ENCODE results near the gene TRIM28. TPM values are rescaled to one million over a fixed set of nuclear protein-coding genes. Genes with fewer than 3 reads are reported as not detected.
"Not testable (repeated sequence)": the region's sequence is repeated elsewhere in the genome, so short reads cannot be mapped to it uniquely, and the experiment has no call there.

The TRIM28 gene
- total RNA-seq, 1 donor from 2014 or later: 251 TPM

- peak; percentile 97 for DNase-seq
These were observed 24.3 kb upstream of the TRIM28 start, which contains the start of gene ZBTB45 for GRCh38 chr19:58519355-58520256. Gene ZBTB45, minus strand, starts transcription at chr19:58519810. Its CDS starts 2,137 bp downstream, at chr19:58517673.

GRCh38 chr19:58520257-58520599 lies 23.6 kb upstream of the TRIM28 start:
- no peak for DNase-seq

GRCh38 chr19:58521651-58522050 lies 22.2 kb upstream of the TRIM28 start:
- DNase-seq: no peak

GRCh38 chr19:58522709-58523108 lies 21.2 kb upstream of the TRIM28 start:
- DNase-seq: no peak

- DNase-seq: no peak
These were observed 14.5 kb upstream of the TRIM28 start for GRCh38 chr19:58529405-58529804.

GRCh38 chr19:58531034-58531840 lies 12.6 kb upstream of the TRIM28 start:
- DNase-seq: no peak

GRCh38 chr19:58535857-58536256 lies 8.0 kb upstream of the TRIM28 start:
- DNase-seq: no peak

GRCh38 chr19:58536852-58537798 lies 6.7 kb upstream of the TRIM28 start:
- DNase-seq: no peak

- DNase-seq: peak; percentile 82
These were observed 5.4 kb upstream of the TRIM28 start for GRCh38 chr19:58538257-58539168.

- DNase-seq: not testable (repeated sequence)
These were observed 4.7 kb upstream of the TRIM28 start for GRCh38 chr19:58539169-58539559.

GRCh38 chr19:58542641-58543372 lies 1.1 kb upstream of the TRIM28 start:
- not testable (repeated sequence) for DNase-seq

GRCh38 chr19:58544591-58545285 lies 874 bp downstream of the TRIM28 start:
- DNase-seq: peak; percentile 87

- no peak for DNase-seq
These were observed 1.6 kb downstream of the TRIM28 start for GRCh38 chr19:58545286-58546018.

- DNase-seq: no peak
These were observed 2.2 kb downstream of the TRIM28 start for GRCh38 chr19:58546019-58546530.

- no peak for DNase-seq
These were observed 3.8 kb downstream of the TRIM28 start for GRCh38 chr19:58547323-58548312.

- DNase-seq: no peak
These were observed 5.2 kb downstream of the TRIM28 start for GRCh38 chr19:58548859-58549663.

Data from tongue (tissue), 2 donors.